D721Med (cell line): Measurements from ENCODE around the gene EEFSEC.

ENCODE experiments used
- DNase-seq: peaks from one replicate; pipeline ENCODE4 v3.0.0; 2011; ENCODE audit warnings: low spot score; ENCODE audit not compliant: insufficient read length
- FAIRE-seq: peaks from 2 replicates; lab custom pipeline; 2011; peaks lifted over from hg19 to GRCh38; lab: Jason Lieb, UNC
- TF ChIP-seq, protein P1 (sequence below): IDR thresholded peaks from 2 replicates; pipeline ENCODE4 v1.5.1; 2012; ENCODE audit warnings: mild to moderate bottlenecking, control low read depth; ENCODE audit not compliant: insufficient read depth; ENCODE audit errors: missing control alignments

EEFSEC gene

DNA sequence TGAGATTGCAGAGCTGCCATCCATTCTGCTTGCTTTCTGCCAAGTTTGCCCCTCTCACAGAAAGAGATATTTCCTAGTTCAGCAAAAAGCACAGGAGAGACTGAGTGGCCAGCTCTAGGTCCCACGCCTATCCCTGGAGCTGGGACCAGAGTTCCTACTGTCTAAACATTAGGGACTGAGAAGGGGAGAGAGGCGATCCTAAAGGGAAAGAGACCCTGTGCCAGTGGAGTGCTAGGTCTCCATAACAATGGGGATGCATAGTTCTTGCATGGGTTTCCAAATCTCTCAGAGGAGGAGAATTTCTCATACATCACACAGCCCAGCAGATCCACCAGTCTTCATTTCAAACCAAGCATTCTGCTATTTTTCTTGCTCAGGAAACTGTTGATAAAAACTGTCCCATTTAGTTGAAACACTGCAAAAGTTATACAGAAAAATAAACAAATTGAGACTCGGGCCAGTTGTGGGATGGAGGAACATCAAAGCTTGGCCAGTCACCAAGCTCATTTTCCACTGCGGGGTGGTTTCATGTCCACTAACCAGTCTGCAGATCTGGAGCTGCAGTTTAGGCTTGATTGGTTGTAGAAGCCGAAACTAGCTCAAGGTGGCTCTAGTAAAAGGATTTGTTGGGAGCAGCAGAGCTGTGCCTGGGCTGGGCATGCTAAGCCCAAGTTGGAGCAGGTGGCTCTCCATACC lies 62.7 kb downstream of the EEFSEC start:
- FAIRE-seq (no peak), DNase-seq (no peak)
- TF ChIP-seq, protein P1, sequence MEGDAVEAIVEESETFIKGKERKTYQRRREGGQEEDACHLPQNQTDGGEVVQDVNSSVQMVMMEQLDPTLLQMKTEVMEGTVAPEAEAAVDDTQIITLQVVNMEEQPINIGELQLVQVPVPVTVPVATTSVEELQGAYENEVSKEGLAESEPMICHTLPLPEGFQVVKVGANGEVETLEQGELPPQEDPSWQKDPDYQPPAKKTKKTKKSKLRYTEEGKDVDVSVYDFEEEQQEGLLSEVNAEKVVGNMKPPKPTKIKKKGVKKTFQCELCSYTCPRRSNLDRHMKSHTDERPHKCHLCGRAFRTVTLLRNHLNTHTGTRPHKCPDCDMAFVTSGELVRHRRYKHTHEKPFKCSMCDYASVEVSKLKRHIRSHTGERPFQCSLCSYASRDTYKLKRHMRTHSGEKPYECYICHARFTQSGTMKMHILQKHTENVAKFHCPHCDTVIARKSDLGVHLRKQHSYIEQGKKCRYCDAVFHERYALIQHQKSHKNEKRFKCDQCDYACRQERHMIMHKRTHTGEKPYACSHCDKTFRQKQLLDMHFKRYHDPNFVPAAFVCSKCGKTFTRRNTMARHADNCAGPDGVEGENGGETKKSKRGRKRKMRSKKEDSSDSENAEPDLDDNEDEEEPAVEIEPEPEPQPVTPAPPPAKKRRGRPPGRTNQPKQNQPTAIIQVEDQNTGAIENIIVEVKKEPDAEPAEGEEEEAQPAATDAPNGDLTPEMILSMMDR = no peak

DNA sequence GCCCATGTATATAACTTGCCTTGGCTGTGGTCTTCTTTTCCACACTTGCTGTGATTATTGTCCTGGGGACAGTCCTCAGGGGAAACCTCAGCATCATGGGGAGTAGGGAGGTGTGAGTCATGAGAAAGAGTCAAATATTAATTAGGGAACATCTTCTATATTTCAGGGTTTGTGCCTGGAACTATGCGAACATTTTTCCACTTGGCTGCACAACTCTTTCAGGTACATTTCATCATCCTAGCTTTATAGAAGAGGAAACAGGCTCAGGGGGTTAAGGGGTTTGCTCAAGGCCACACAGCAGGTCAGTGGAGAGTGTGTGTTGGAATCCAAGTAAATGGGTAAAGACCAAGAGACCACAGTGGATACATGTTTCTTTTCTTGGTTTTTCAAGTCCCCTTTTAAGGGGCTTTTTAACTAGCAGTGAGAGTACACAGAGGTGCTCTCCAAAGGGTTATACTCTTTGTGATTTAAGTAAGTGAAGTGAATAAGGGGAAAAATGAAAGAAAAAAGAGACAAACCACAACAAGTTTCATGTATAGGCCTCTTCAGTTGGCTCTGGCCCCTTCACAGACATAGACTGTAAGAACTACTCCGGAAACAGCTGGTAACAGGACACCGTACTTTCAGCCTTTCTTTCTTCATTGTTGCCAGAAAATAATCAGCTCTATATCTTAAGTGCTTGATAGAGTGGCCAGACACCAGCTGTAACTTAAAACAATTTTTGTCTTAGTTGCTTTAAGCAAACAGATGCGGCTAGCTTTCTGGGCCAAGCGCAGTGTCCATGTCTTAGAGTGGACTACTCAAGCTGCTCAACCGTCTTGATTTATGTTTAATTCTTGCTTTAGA lies 64.6 kb downstream of the EEFSEC start:
- FAIRE-seq (no peak), DNase-seq (no peak)
- TF ChIP-seq, protein P1 = no peak

DNA sequence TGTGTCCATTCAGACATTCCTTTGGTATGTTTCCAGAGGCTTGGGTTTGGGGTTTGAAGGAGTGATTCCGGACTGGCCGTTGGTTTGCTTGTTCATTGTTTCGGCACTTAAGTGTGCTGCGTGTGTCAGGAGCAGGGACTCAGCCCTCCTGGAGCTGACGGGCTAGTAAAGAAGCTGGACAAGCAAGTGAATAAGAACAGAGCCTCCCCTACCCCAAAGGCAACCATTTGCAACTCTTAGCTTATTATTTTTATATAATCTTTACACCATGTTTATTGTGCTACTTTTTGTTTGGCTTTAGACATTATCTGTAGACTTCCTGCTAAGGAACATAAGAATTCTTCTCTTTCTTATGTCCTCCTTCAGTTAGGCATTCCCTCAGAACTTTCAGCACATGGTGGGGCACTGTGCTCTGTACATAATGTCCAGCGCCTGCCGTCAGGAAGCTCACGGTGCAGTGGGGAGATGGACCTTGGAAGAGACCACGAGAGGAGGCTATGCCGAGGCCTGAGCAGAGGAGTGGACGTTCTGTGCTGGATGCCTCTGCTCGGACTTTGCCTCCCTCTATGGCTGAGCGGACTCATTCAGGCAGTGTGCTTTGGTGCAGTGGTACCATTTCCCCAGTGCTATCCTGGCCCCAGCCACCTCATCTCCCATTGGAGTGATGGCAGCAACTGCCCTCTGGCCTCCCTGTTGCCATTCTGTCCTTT lies 65.4 kb downstream of the EEFSEC start:
- no peak for FAIRE-seq

DNA sequence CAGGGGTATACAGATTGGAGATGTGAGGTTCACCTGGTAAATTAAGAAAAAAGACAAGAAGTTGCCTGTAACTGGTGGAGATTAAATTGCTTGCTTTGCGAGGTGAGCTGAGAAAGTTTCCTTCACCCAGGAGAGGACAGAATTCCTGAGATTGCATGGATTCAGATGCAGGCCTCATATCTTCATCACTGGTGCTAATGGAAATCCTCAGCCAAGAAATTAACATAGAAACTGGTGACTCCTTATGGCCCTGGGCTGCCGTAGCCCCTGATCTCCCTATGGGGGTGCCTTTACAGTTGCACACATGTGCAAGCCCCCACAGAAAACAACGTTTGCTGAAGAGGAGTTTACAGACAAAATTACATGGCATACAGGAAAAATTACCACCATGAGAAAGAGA lies 68.0 kb downstream of the EEFSEC start:
- FAIRE-seq = no peak
- TF ChIP-seq, protein P1 = no peak

More for the DNA sequence above, 65.4 kb downstream of the EEFSEC start:
- TF ChIP-seq, protein P1 = no peak
- no peak for DNase-seq

DNA sequence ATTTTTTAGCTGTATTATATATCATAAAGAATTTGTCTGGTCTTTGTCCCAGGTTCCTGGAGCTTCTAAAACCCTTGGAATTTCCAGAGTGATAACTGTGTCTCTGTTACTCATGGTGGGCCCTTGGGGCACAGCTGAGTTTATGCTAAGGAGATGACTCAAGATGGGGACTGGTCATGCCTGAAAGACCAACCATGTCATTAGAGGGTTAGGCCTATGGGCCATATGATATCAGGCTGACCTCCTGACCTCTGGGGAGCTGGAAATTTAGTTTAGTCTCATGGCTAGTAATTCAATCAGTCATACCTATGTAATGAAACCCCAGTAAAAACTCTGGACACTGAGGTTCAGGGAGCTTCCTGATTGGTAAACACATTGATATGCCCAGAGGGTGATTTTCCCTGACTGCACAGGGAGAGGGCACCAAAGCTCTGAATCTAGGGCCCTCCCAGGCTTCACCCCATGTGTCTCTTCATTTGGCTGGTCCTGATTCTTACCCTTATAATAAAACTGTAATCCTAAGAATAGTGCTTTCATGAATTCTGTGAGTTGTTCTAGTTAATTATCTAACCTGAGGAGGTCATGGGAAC lies 69.6 kb downstream of the EEFSEC start:
- TF ChIP-seq, protein P1 = no peak
- FAIRE-seq (no peak), DNase-seq (no peak)

More for the DNA sequence above, 68.0 kb downstream of the EEFSEC start:
- DNase-seq = no peak

DNA sequence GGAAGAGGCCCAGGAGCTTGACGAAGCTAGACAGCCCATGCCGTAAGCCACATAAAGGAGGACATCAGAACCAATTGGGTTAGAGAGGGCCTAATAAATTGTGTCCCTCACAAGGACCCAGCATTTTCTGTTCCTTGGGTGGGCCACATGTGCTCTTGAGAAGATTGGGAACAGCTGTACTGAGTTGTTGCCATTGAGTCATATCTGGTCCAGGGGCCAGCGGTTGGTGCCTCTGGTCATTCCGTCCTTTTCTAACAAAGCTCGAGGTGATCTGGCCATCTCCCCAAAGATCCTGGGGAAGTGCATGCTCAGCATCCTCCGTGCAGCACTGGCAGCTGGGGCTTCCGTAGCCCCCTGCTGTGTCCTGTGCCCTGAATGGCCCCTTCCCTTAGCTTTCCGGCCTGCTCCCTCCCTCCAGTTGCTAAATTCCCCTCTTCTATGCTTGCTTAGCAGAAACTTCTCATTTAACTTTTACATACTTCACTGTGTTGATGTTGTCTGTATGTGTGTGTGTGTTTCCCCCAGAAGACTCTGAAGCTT lies 73.0 kb downstream of the EEFSEC start:
- FAIRE-seq = no peak
- DNase-seq = no peak
- TF ChIP-seq, protein P1 = no peak
